KMS-11 (cell line): Measurements from ENCODE around the gene ACER3.
A peak's percentile ranks its signal among the peaks of the same experiment; 100 is the strongest.

Source experiments
- H2AFZ ChIP-seq: fragments of 200-600 bp; sonication (generic); 2 replicates; pipeline ENCODE4 v1.6.1; 2016; ENCODE audit warnings: antibody characterized with exemption, mixed run types, low read depth
- H3K27ac ChIP-seq: fragments of 200-600 bp; sonication (generic); 2 replicates; pipeline ENCODE4 v1.6.1; 2016; ENCODE audit warnings: mild to moderate bottlenecking, mixed run types
- H3K27me3 ChIP-seq: fragments of 200-600 bp; sonication (generic); 2 replicates; pipeline ENCODE4 v1.6.1; 2017; ENCODE audit warnings: mild to moderate bottlenecking, low read depth, mixed run types, moderate library complexity; ENCODE audit not compliant: insufficient read depth
- H3K36me3 ChIP-seq: fragments of 200-600 bp; sonication (generic); 2 replicates; pipeline ENCODE4 v1.6.1; 2017; ENCODE audit warnings: mild to moderate bottlenecking, mixed run types; ENCODE audit not compliant: insufficient read depth
- H3K4me1 ChIP-seq: fragments of 200-600 bp; sonication (generic); 2 replicates; pipeline ENCODE4 v1.6.1; 2016; ENCODE audit warnings: mild to moderate bottlenecking, low read depth, mixed run types; ENCODE audit not compliant: poor library complexity, severe bottlenecking
- H3K4me2 ChIP-seq: fragments of 200-600 bp; sonication (generic); 2 replicates; pipeline ENCODE4 v1.7.0; 2016; ENCODE audit warnings: mild to moderate bottlenecking, mixed run types
- H3K4me3 ChIP-seq: fragments of 200-600 bp; sonication (generic); IDR thresholded peaks from 2 replicates; pipeline ENCODE4 v1.6.1; 2017; ENCODE audit warnings: low read depth, low read length, mixed read lengths; ENCODE audit not compliant: insufficient read depth
- H3K79me2 ChIP-seq: fragments of 200-600 bp; sonication (generic); 2 replicates; pipeline ENCODE4 v1.6.1; 2016; ENCODE audit warnings: low read depth, mixed run types; ENCODE audit not compliant: insufficient read depth
- H3K9ac ChIP-seq: fragments of 200-600 bp; sonication (generic); 2 replicates; pipeline ENCODE4 v1.6.1; 2016; ENCODE audit warnings: mild to moderate bottlenecking, mixed run types
- H4K20me1 ChIP-seq: fragments of 200-600 bp; sonication (generic); 2 replicates; pipeline ENCODE4 v1.6.1; 2016; ENCODE audit warnings: mild to moderate bottlenecking, mixed run types; ENCODE audit not compliant: insufficient read depth
- CTCF ChIP-seq: fragments of 200-600 bp; sonication (generic); conservative IDR thresholded peaks from 2 replicates; pipeline ENCODE4 v1.6.1; 2017; ENCODE audit warnings: low read depth, mild to moderate bottlenecking, antibody characterized with exemption, low read length, moderate library complexity, mixed read lengths

The ACER3 gene

GRCh38 chr11:76910620-76911414 is 50.1 kb downstream of the ACER3 start:
- no peak for TF ChIP-seq CTCF
- no peak overlapping the region for H3K4me2 ChIP-seq
- no peak overlapping the region for H3K4me3 ChIP-seq

DNA sequence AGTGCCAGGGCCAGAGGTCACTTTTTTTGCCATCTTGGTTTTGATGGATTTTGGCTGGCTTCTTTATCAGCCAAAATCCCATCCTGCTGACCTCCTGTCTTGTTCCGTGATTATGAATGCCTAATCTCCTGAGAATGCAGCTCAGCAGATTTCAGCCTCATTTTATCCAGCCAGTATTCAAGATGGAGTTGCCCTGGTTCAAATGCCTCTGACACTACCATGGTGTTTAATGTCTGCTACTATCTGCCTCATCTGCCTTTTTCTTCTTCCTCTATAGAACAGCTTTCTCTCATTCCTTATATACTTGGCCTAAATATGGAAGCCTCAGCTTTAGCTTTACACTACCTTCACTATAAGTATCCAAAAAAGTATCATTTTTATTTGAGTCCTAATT is 50.7 kb downstream of the ACER3 start:
- Histone ChIP-seq H3K4me1 (no peaks in the 10 kb centered on the region), H3K27me3 (no peaks in the 10 kb centered on the region), H3K27ac (no peak overlapping the region), H3K4me3 (no peak overlapping the region), H3K9ac (no peak overlapping the region), H3K36me3 (no peaks in the 10 kb centered on the region), H3K79me2 (no peaks in the 10 kb centered on the region), H3K4me2 (no peak overlapping the region), H4K20me1 (no peaks in the 10 kb centered on the region), H2AFZ (no peak overlapping the region)
- TF ChIP-seq CTCF: no peak

More at GRCh38 chr11:76910620-76911414, 50.1 kb downstream of the ACER3 start:
- Histone ChIP-seq H3K36me3 (no peaks in the 10 kb centered on the region), H2AFZ (no peak overlapping the region), H3K4me1 (no peaks in the 10 kb centered on the region), H3K9ac (no peak overlapping the region), H3K79me2 (no peaks in the 10 kb centered on the region), H3K27me3 (no peaks in the 10 kb centered on the region), H3K27ac (no peak overlapping the region), H4K20me1 (no peaks in the 10 kb centered on the region)

DNA sequence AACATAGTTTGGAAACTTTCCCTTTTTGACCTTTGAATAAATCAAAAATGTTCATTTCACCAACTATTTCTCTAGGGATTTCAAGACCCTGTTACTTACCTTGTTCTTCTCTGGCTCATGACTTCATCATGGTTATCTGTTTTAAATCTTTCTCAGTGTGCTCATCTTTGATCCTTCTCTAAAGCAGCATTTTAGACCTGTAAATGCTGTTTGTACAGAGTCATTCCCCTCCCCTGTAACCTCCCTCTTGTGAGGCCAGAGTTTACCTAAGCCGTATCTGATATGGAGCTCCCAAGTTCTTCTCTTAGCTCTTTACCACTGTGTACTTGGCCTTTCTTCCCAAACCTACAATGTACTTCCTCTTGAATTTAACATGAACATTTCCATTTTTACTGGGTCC is 56.0 kb downstream of the ACER3 start:
- Histone ChIP-seq H3K27ac (no peak overlapping the region), H3K36me3 (no peaks in the 10 kb centered on the region), H3K4me1 (peaks cover 23% of the 10 kb centered on the region), H3K79me2 (no peaks in the 10 kb centered on the region), H3K4me3 (no peak overlapping the region), H3K4me2 (no peak overlapping the region), H3K9ac (no peak overlapping the region), H2AFZ (no peak overlapping the region), H3K27me3 (no peaks in the 10 kb centered on the region), H4K20me1 (no peaks in the 10 kb centered on the region)
- no peak for TF ChIP-seq CTCF

DNA sequence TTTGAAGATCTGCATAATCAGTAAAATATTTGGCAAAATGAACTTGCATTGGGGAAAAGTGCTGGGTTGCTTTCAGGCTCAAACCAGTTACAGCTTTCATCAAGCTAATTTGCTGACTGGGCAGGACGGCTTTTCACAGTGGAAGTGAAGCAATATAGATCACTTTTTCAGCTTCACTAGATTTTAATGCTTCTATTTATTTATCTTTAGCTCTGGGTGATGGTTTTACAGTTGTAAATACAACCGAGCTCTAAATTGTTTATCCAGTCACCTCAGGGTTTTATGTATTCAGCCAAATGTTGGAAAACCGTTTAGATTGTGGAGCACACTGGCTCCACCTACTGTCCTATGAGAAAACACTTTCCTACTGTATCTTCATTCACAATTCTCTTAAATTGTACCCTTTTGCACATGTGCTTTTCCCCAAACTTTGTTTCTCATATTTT is 58.2 kb downstream of the ACER3 start:
- Histone ChIP-seq H3K79me2 (no peaks in the 10 kb centered on the region), H3K4me1 (peaks cover 23% of the 10 kb centered on the region), H4K20me1 (no peaks in the 10 kb centered on the region), H3K9ac (no peak overlapping the region), H3K36me3 (no peaks in the 10 kb centered on the region), H3K4me2 (peak overlapping the region; percentile 43), H3K27me3 (no peaks in the 10 kb centered on the region), H3K4me3 (no peak overlapping the region), H2AFZ (peak overlapping the region; percentile 40), H3K27ac (no peak overlapping the region; the same call in 1 of the 2 replicates)
- TF ChIP-seq CTCF: peak; percentile 76
